Natural killer cell (primary cell): ENCODE data around the gene GAP43. TPM values are rescaled to one million over a fixed set of nuclear protein-coding genes. Genes with fewer than 3 reads are reported as not detected.
"Not testable (repeated sequence)": the region's sequence is repeated elsewhere in the genome, so short reads cannot be mapped to it uniquely, and the experiment has no call there.

Experiments used
- ATAC-seq, 3 donors: fragments of 150-1000 bp in 2 of 3; fragments of 200-7000 bp in 1 of 3; cut with Tn5 transposase; 1 replicate in 1 of 3; 2 replicates in 2 of 3; pipeline ENCODE4 v1.10.0; 2021; ENCODE audit warnings: mild to moderate bottlenecking in 2 of 3, moderate library complexity in 2 of 3
- DNase-seq, 2 donors: peaks; one replicate each; pipeline versions ENCODE4 v3.0.0 to v3.0.0-alpha.2; 2013 to 2021; ENCODE audit warnings: mixed read lengths in 1 of 2
- H3K27ac ChIP-seq: one replicate; pipeline ENCODE4 v1.5.1; 2013; ENCODE audit warnings: mild to moderate bottlenecking, low read length
- H3K27me3 ChIP-seq: one replicate; pipeline ENCODE4 v1.6.1; 2013; ENCODE audit warnings: low read length; ENCODE audit not compliant: control insufficient read depth, insufficient read depth
- H3K36me3 ChIP-seq: one replicate; pipeline ENCODE4 v1.6.1; 2013; ENCODE audit warnings: low read length; ENCODE audit not compliant: control insufficient read depth, insufficient read depth
- H3K4me1 ChIP-seq: one replicate; pipeline ENCODE4 v1.6.1; 2013; ENCODE audit warnings: low read length; ENCODE audit not compliant: control insufficient read depth, insufficient read depth
- H3K4me3 ChIP-seq: one replicate; pipeline ENCODE4 v1.5.1; 2013; ENCODE audit warnings: low read length
- H3K9me3 ChIP-seq: one replicate; pipeline ENCODE4 v1.6.1; 2013; ENCODE audit warnings: low read length; ENCODE audit not compliant: control insufficient read depth, insufficient read depth
- H3K27ac Mint-ChIP-seq, 2 donors: one replicate each; pipeline ENCODE4 v1.8.0; 2022; ENCODE audit warnings: mild to moderate bottlenecking in 2 of 2, mixed read lengths in 2 of 2, moderate library complexity in 1 of 2
- H3K27me3 Mint-ChIP-seq, 2 donors: one replicate each; pipeline ENCODE4 v1.8.0; 2022; ENCODE audit warnings: low read depth in 2 of 2, mixed read lengths in 2 of 2
- H3K36me3 Mint-ChIP-seq: one replicate; pipeline ENCODE4 v1.8.0; 2022; ENCODE audit warnings: mixed read lengths
- H3K4me1 Mint-ChIP-seq, 2 donors: one replicate each; pipeline ENCODE4 v1.8.0; 2022; ENCODE audit warnings: mixed read lengths in 2 of 2
- H3K4me3 Mint-ChIP-seq: one replicate; pipeline ENCODE4 v1.8.0; 2022; ENCODE audit warnings: mild to moderate bottlenecking, moderate library complexity, mixed read lengths
- H3K9me3 Mint-ChIP-seq, 2 donors: one replicate each; pipeline ENCODE4 v1.8.0; 2022; ENCODE audit warnings: mixed read lengths in 2 of 2
- CTCF ChIP-seq: fragments of 200-600 bp; IDR thresholded peaks from one replicate; pipeline ENCODE4 v1.8.0; 2022; ENCODE audit warnings: antibody characterized with exemption
- WGBS: methylation state at CpG from one replicate; pipeline ENCODE4 v1.1.7; 2013; ENCODE audit warnings: missing lambda C conversion rate; ENCODE audit not compliant: insufficient coverage; 5-methylcytosine and 5-hydroxymethylcytosine counted together
- intact Hi-C: fragments of 100-400 bp; cut with micrococcal nuclease; formaldehyde crosslinking; loops from one replicate; pipeline ENCODE4 v1.14.2; 2022
- total RNA-seq, 4 donors: library from RNA; stranded (reverse); fragments of 120-200 nt in 1 of 4; gene quantifications; one replicate each; pipeline versions ENCODE4 v1.2.3 to v1.2.4, GENCODE V29; 2013 to 2022

The GAP43 gene
- total RNA-seq, 3 donors from 2014 or later (not counting 1 experiment from before 2014, with no cell fraction given) = 0.14 TPM; not detected in 2

GRCh38 chr3:115727135-115727534, 103.8 kb downstream of the GAP43 start:
- WGBS = 60% methylated on average over 1 of the region's 1 CpG

GRCh38 chr3:115728013-115728412, 104.7 kb downstream of the GAP43 start:
- no peak for TF ChIP-seq CTCF
- ATAC-seq (no peak), DNase-seq (no peak)
- Mint-ChIP-seq H3K27ac (no peak overlapping the region), H3K4me1 (no peaks in the 10 kb centered on the region), H3K27me3 (peaks cover 0 to 8% of the 10 kb centered on the region in 2 donors), H3K9me3 (peaks cover 0 to 4% of the 10 kb centered on the region in 2 donors), H3K4me3 (no peak overlapping the region), H3K36me3 (no peaks in the 10 kb centered on the region)
- Histone ChIP-seq H3K4me1 (no peaks in the 10 kb centered on the region), H3K4me3 (no peak overlapping the region), H3K27ac (no peak overlapping the region), H3K27me3 (no peaks in the 10 kb centered on the region), H3K36me3 (no peaks in the 10 kb centered on the region), H3K9me3 (no peaks in the 10 kb centered on the region)
- intact Hi-C loops = no loop called here

More at GRCh38 chr3:115727135-115727534, 103.8 kb downstream of the GAP43 start:
- intact Hi-C loops = no loop called here
- DNase-seq (no peak), ATAC-seq (no peak)
- H3K27ac Mint-ChIP-seq = no peak overlapping the region
- H3K4me3 Mint-ChIP-seq = no peak overlapping the region
- H3K36me3 Mint-ChIP-seq = no peaks in the 10 kb centered on the region
- no peak overlapping the region for H3K27ac ChIP-seq
- peaks cover 0 to 8% of the 10 kb centered on the region in 2 donors for H3K27me3 Mint-ChIP-seq
- H3K4me3 ChIP-seq = no peak overlapping the region
- no peaks in the 10 kb centered on the region for H3K4me1 ChIP-seq
- peaks cover 0 to 4% of the 10 kb centered on the region in 2 donors for H3K9me3 Mint-ChIP-seq
- no peaks in the 10 kb centered on the region for H3K27me3 ChIP-seq
- H3K9me3 ChIP-seq = no peaks in the 10 kb centered on the region
- no peaks in the 10 kb centered on the region for H3K4me1 Mint-ChIP-seq
- TF ChIP-seq CTCF = no peak
- H3K36me3 ChIP-seq = no peaks in the 10 kb centered on the region

DNA sequence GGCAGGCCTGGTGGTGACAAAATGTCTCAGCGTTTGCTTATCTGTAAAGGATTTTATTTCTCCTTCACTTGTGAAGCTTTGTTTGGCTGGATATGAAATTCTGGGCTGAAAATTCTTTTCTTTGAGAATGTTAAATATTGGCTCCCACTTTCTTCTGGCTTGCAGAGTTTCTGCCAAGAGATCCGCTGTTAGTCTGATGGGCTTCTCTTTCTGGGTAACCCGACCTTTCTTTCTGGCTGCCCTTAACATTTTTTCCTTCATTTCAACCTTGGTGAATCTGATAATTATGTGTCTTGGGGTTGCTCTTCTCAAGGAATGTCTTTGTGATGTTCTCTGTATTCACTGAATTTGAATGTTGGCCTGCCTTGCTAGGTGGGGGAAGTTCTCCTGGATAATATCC, 113.0 kb downstream of the GAP43 start:
- H3K27me3 Mint-ChIP-seq = peaks cover 0 to 26% of the 10 kb centered on the region in 2 donors
- 88% methylated on average over 1 of the region's 3 CpGs for WGBS

GRCh38 chr3:115741650-115742049, 118.3 kb downstream of the GAP43 start:
- TF ChIP-seq CTCF = no peak
- H3K36me3 Mint-ChIP-seq = no peaks in the 10 kb centered on the region
- H3K27me3 Mint-ChIP-seq = peaks cover 0 to 23% of the 10 kb centered on the region in 2 donors
- peaks cover 3 to 9% of the 10 kb centered on the region in 2 donors for H3K9me3 Mint-ChIP-seq
- no peak for DNase-seq
- Histone ChIP-seq H3K4me1 (no peaks in the 10 kb centered on the region), H3K9me3 (no peaks in the 10 kb centered on the region), H3K4me3 (no peak overlapping the region), H3K27ac (no peak overlapping the region), H3K36me3 (no peaks in the 10 kb centered on the region), H3K27me3 (no peaks in the 10 kb centered on the region)
- ATAC-seq = no peak
- intact Hi-C loops = no loop called here
- H3K27ac Mint-ChIP-seq = no peak overlapping the region
- H3K4me3 Mint-ChIP-seq = no peak overlapping the region
- WGBS = 98% methylated on average over 5 of the region's 5 CpGs
- H3K4me1 Mint-ChIP-seq = no peaks in the 10 kb centered on the region

More for the DNA sequence above, 113.0 kb downstream of the GAP43 start:
- H3K36me3 ChIP-seq, H3K27ac ChIP-seq, DNase-seq, H3K9me3 Mint-ChIP-seq, H3K4me1 Mint-ChIP-seq, H3K27me3 ChIP-seq, intact Hi-C loops, H3K4me3 ChIP-seq, H3K36me3 Mint-ChIP-seq, ATAC-seq, H3K4me3 Mint-ChIP-seq, H3K27ac Mint-ChIP-seq, H3K9me3 ChIP-seq, H3K4me1 ChIP-seq: not testable (repeated sequence)

DNA sequence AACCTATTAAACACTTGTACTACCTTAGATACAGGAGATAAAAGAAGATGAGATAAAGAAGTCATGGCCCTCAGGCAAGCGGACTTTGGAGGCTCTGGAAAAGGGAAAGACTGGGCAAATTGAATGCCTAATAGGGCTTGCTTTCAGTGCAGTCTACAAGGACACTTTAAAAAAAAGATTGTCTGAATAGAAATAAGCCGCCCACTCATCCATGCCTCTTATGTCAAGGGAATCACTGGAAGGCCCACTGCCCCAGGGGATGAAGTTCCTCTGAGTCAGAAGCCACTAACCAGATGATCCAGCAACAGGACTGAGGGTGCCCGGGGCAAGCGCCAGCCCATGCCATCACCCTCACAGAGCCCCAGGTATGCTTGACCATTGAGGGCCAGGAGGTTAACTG, 121.2 kb downstream of the GAP43 start:
- H3K4me1 ChIP-seq, intact Hi-C loops, H3K27ac ChIP-seq, H3K9me3 ChIP-seq, H3K4me3 ChIP-seq, DNase-seq, H3K27ac Mint-ChIP-seq, H3K36me3 ChIP-seq, H3K9me3 Mint-ChIP-seq, H3K4me3 Mint-ChIP-seq, H3K4me1 Mint-ChIP-seq, H3K36me3 Mint-ChIP-seq, H3K27me3 ChIP-seq, ATAC-seq: not testable (repeated sequence)
- WGBS = 81% methylated on average over 4 of the region's 4 CpGs
- H3K27me3 Mint-ChIP-seq = peaks cover 0 to 12% of the 10 kb centered on the region in 2 donors

DNA sequence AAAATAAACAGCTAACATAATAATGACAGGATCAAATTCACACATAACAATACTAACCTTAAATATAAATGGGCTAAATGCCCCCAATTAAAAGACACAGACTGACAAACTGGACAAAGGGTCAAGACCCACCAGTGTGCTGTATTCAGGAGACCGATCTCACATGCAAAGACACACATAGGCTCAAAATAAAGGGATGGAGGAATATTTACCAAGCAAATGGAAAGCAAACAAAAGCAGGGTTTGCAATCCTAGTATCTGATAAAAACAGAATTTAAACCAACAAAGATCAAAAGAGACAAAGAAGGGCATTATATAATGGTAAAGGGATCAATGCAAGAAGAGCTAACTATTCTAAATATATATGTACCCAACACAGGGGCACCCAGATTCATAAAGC, 129.7 kb downstream of the GAP43 start:
- intact Hi-C loops, H3K27ac Mint-ChIP-seq: not testable (repeated sequence)
- 100% methylated on average over 1 of the region's 1 CpG for WGBS

More for the DNA sequence above, 129.7 kb downstream of the GAP43 start:
- H3K27ac ChIP-seq, H3K4me3 ChIP-seq, H3K4me1 ChIP-seq, ATAC-seq, H3K9me3 ChIP-seq, H3K4me3 Mint-ChIP-seq, H3K36me3 ChIP-seq, H3K4me1 Mint-ChIP-seq, H3K9me3 Mint-ChIP-seq, H3K27me3 ChIP-seq, H3K36me3 Mint-ChIP-seq, DNase-seq: not testable (repeated sequence)
- H3K27me3 Mint-ChIP-seq = peaks cover 13 to 27% of the 10 kb centered on the region in 2 donors
